ENCODE results near the gene IVD. TPM values are rescaled to one million over a fixed set of nuclear protein-coding genes. Genes with fewer than 3 reads are reported as not detected.
A peak's percentile ranks its signal among the peaks of the same experiment; 100 is the strongest.

IVD gene
- total and polyA plus RNA-seq, 10 donors = 25.1 to 93.9 (median 59.6) TPM

DNA sequence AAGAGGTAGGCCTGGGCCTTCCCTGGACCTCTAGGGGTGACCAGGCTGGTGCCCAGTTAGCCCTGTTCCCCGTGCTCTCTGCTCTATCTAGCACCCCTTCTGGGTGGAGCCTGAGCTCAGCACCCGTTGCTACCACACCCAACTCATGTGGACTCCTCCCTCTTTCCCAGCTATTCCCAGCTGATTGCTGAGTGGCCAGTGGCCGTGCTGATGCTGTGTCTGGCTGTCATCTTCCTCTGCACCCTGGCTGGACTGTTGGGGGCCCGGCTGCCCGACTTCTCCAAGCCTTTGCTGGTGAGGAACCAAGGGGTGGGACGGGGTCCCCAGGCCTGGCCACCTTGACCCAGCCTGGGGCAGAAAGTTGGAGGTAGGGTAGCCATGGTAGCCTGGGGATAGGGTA is 41.3 kb upstream of the IVD start:
- intact Hi-C loops (cut with DNase I; ENCODE audit: low total_unique reads) = loop anchor here (10.0 kb wide), 1 partner anchor 51 kb away; no protein-coding TSS in a partner anchor

DNA sequence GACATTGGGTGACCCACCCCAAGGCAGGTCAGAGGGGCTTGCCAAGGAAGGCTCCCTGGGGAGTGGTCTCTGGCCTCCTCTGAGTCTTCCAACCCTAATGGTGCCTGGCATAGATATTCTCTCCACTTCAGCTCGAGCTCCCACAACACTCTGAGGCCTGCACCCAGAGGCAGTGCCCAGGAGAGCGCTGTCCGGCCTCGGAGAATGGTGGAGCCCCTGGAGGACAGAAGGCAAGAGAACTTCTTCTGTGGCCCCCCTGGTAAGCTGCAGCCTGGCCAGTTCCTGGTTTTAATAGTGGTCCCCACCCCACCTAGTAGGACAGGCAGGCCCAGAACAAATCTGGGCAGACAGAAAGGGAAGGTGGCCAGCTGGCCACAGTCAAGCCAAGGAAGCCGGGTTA is 40.6 kb upstream of the IVD start:
- intact Hi-C loops (cut with DNase I; ENCODE audit: low total_unique reads) = loop anchor here (10.0 kb wide), 1 partner anchor 50 kb away; no protein-coding TSS in a partner anchor
- Histone ChIP-seq H3K9me3 (no peaks in the 10 kb centered on the region), H3K27ac (no peak overlapping the region), H3K27me3 (replicated peaks in 1 of 7) (no peaks in the 10 kb centered on the region), H3K4me1 (peaks cover 10 to 33% (median 20%) of the 10 kb centered on the region in 6 donors), H3K36me3 (peaks cover 0 to 5% (median 0%) of the 10 kb centered on the region in 6 donors), H3K4me3 (no peak overlapping the region)
- 90 to 94% (median 93%) methylated on average over 5 of the region's 5 CpGs for WGBS, 5 donors
- TF ChIP-seq, protein P1, sequence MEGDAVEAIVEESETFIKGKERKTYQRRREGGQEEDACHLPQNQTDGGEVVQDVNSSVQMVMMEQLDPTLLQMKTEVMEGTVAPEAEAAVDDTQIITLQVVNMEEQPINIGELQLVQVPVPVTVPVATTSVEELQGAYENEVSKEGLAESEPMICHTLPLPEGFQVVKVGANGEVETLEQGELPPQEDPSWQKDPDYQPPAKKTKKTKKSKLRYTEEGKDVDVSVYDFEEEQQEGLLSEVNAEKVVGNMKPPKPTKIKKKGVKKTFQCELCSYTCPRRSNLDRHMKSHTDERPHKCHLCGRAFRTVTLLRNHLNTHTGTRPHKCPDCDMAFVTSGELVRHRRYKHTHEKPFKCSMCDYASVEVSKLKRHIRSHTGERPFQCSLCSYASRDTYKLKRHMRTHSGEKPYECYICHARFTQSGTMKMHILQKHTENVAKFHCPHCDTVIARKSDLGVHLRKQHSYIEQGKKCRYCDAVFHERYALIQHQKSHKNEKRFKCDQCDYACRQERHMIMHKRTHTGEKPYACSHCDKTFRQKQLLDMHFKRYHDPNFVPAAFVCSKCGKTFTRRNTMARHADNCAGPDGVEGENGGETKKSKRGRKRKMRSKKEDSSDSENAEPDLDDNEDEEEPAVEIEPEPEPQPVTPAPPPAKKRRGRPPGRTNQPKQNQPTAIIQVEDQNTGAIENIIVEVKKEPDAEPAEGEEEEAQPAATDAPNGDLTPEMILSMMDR (IDR thresholded peaks at IDR 0.05 in 8 of 11, conservative IDR thresholded peaks at IDR 0.05 in 3 of 11) = no peak
- no peak for TF ChIP-seq POLR2AphosphoS5 (IDR thresholded peaks at IDR 0.05)
- no peak for TF ChIP-seq POLR2A (IDR thresholded peaks at IDR 0.05)
- peak; percentile 41 for DNase-seq

More for the DNA sequence above, 41.3 kb upstream of the IVD start:
- H3K27me3 ChIP-seq (replicated peaks in 1 of 7) = no peaks in the 10 kb centered on the region
- H3K4me3 ChIP-seq = no peak overlapping the region
- H3K36me3 ChIP-seq = peaks cover 0 to 5% (median 0%) of the 10 kb centered on the region in 6 donors
- TF ChIP-seq POLR2AphosphoS5 (IDR thresholded peaks at IDR 0.05) (no peak), POLR2A (IDR thresholded peaks at IDR 0.05) (no peak)
- TF ChIP-seq, protein P1 (IDR thresholded peaks at IDR 0.05 in 8 of 11, conservative IDR thresholded peaks at IDR 0.05 in 3 of 11) = no peak
- DNase-seq = peak; percentile 51
- no peak overlapping the region for H3K27ac ChIP-seq
- WGBS, 5 donors = 72 to 91% (median 84%) methylated on average over 6 of the region's 6 CpGs
- H3K9me3 ChIP-seq = no peaks in the 10 kb centered on the region
- peaks cover 10 to 33% (median 20%) of the 10 kb centered on the region in 6 donors for H3K4me1 ChIP-seq

DNA sequence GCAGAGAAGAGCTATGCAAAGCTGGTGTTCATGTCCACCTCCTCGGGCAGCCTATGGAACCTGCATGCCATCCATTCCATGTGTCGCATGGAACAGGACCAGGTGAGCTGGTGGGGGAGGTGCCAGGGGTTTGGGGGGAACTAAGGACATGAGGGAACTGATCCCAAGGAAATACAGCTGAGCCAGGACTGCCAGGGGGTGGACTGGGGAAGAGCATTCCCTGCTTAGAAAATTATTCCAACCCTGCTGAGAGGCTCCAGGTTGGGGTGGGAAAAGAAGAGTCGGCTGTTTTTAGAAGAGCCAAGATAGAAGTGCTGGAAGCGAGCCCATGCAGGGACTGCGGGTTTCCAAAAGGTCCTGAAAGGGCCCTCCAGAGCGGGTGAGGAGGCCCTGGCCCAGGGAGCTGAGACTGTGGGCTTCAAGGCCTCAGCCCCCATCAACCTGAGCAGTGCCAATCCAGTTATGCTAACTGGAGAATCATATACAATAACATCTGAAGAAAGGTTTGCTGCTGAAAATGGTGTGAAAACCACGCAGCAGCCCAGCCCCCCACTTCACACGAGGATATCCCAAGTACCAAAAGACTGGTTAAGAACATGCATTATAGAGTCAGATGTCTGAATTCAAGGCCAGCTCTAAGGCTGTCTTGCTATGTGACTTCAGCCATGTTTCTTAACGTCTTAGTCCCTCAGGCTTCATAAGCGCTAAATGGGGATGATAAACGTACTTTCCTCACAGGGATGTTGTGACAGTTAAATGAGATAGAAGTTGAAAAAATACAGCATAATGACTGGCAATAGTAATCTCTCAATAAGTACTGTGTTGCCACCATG is 39.8 kb upstream of the IVD start:
- DNase-seq = peak; percentile 56
- WGBS, 5 donors = 86 to 92% (median 89%) methylated on average over 11 of the region's 11 CpGs
- TF ChIP-seq, protein P1 (IDR thresholded peaks at IDR 0.05 in 8 of 11, conservative IDR thresholded peaks at IDR 0.05 in 3 of 11) = no peak
- TF ChIP-seq POLR2A (IDR thresholded peaks at IDR 0.05) = no peak
- no peak for TF ChIP-seq POLR2AphosphoS5 (IDR thresholded peaks at IDR 0.05)
- Histone ChIP-seq H3K27ac (no peak overlapping the region), H3K27me3 (replicated peaks in 1 of 7) (no peaks in the 10 kb centered on the region), H3K4me1 (peaks cover 10 to 33% (median 20%) of the 10 kb centered on the region in 6 donors), H3K9me3 (no peaks in the 10 kb centered on the region), H3K4me3 (no peak overlapping the region), H3K36me3 (peaks cover 0 to 5% (median 0%) of the 10 kb centered on the region in 6 donors)
- intact Hi-C loops (cut with DNase I; ENCODE audit: low total_unique reads) = loop anchor here (10.0 kb wide), 1 partner anchor 49 kb away; no protein-coding TSS in a partner anchor

All from spleen (tissue), 11 donors.